SIG-M5 treated with dmso at 0.1 percent for 504 hours (cell line): Measurements from ENCODE around the gene ADPGK.
"Not testable (repeated sequence)": the region's sequence is repeated elsewhere in the genome, so short reads cannot be mapped to it uniquely, and the experiment has no call there.

Experiments used
- DNase-seq: peaks from one replicate; lab custom pipeline; 2025; ENCODE audit not compliant: unreplicated experiment; lab: John Stamatoyannopoulos, UW

The ADPGK gene

DNA sequence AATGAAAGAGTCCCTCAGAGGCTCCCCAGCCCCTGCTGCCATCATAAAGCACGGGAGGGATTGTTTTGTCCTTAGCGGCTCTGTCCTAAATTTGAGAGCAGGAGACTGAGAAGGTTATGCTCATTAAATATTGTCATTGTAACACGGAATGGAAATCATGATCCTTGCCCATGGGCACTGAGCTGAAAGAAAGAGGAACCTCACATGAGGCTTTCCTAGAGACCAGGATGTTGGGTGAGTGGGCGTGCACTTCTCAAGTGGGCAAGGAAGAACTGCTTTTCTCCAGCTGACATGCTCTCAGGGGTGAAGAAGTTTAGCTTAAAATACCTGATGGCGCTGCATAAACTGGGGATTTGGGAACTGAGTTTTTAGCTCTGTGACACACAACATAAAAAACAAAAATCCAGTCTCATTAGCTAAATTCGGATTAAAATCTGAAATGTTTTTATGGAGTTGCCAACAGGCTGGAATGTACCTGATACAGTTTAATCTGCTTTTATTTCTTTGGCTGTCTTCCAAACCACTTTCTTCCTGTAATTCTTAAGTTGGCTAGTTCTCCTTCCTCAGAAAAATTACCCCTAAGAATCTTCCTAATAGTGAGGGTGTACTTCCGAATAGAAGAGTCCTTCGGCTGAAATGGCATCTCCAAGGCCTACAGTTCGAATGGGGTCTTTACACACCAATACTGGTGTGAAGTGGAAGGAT, 31.7 kb downstream of the ADPGK start:
- no peak for DNase-seq

- no peak for DNase-seq
Measured at GRCh38 chr15:72749700-72750099, 33.9 kb downstream of the ADPGK start.

GRCh38 chr15:72740219-72740618, 43.3 kb downstream of the ADPGK start:
- DNase-seq, result no peak

DNA sequence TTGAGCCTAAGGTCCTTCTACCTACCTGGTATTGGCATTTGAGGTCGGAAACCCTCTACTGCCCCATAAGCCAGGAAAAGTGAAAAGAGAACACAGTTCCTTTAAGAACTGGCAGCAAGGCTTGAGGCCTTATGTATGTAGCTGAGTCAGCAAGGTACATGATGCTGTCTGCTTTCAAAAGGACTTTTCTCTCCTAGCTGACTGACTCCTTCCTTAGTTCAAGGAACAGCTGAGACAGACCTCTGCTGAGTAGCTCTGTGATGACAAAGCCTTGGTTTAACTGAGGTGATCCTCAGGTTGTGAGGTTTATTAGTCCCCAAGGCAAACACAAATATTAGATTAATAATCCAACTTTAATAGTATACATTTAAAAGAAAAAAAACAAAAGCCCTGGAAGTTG, 45.8 kb downstream of the ADPGK start:
- DNase-seq, result no peak

DNA sequence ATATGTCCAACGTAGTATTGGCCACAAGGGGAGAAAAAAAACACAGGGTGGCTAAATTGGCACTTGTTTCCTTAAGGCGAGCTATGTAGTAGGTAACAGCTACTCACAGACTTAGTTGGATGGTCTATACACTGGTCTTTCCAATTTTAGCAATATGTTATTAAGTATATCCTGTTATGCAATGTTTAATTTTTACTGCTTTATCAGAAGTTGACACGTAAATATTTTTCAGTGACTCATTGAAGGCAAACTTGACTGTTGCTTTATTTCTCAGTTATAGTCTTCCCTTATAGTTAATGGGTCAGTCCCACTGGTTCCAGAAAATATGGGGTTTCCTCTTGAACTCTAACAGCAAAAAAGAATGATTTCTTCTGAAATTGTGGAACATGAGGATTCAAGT, 46.5 kb downstream of the ADPGK start:
- DNase-seq, result no peak

GRCh38 chr15:72735111-72735510, 48.4 kb downstream of the ADPGK start:
- DNase-seq, result no peak

DNA sequence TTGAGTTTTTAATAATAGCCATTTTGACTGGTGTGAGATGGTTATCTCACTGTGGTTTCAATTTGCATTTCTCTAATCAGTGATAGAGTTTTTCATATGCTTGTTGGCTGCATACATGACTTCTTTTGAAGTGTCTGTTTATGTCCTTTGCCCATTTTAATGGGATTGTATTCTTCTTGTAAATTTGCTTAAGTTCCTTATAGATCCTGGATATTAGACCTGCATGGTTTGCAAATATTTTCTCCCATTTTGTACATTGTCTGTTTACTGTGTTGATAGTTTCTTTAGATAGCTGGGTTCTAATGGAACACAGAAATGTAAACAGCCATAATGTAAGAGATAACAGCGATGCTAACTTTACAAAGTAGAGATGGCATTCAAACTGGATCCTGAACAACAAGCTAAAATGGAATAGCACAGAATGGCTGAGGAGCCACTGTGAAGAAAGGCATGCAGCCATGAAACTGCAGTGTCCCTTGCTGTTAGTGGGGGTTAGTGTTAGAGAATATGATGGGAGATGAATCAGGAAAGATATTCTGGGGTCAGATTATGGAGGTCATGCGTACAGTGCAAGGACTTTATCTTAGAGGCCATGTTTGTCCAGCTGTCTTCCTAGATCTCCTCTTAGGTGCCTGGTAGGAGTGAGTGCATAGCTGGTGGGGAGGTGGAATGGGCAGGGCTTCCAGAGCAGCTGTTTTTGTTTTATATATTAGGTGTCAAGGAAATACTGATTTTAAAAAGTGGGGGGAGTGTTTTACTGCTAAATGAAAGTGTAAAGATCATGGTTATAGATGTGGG, 49.4 kb downstream of the ADPGK start:
- no peak for DNase-seq

GRCh38 chr15:72732516-72732915, 51.0 kb downstream of the ADPGK start:
- no peak for DNase-seq

- DNase-seq, result no peak
Measured at GRCh38 chr15:72732086-72732485, 51.5 kb downstream of the ADPGK start.

DNA sequence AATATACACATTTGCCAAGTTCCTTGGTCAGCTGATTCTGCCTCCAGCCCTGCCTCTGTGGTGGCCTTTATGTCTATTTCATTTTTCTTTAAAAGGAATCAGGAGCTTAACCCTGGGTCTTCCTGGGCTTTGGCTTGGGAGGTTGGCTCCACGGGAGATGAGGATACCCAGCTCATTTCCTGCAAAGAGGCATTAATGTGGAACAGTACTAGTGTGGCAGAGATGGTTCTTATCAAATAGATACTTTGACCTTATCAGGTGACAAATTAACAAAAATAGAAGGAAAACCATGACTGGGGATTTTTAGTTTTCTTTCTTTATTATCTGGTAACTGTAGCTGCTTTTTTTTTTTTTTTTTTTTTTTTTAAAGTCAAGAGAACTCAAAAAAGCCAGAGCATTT, 54.7 kb downstream of the ADPGK start:
- DNase-seq, result no peak

GRCh38 chr15:72728249-72728648, 55.3 kb downstream of the ADPGK start:
- DNase-seq, result not testable (repeated sequence)

DNA sequence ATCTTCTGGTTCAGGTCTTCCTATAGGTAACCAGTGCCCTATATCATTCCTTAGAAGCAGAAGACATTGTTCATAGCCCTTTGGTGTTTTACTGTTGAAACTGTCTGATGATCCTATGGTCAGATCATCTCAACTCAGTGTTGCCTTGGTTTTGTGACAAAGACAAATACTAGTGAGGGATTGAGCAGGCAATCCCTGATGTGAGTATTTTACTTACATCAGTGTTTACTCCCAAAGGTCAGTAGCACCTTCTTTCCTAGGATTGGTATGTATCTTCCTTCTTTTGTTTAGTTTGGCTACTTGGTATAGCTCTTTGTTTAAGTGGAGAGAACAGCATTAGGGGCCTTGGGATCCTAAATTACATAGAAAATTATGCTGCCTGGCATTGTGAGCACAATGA, 56.4 kb downstream of the ADPGK start:
- DNase-seq, result no peak

DNA sequence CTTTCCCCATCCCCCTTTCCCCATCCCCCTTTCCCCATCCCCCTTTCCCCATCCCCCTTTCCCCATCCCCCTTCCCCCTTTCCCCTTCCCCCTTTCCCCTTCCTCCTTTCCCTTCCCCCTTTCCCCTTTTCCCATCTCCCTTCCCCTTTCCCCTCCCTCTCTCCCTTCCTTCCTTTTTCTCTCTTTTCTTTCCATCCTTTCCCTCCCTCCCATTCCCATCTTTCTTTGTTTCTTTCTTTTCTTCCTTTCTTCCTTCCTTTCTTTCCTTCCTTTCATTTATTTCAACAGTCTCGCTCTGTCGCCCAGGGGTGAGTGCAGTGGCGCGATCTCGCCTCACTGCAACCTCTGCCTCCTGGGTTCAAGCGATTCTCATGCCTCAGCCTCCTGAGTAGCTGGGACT, 57.7 kb downstream of the ADPGK start:
- DNase-seq, result not testable (repeated sequence)

DNA sequence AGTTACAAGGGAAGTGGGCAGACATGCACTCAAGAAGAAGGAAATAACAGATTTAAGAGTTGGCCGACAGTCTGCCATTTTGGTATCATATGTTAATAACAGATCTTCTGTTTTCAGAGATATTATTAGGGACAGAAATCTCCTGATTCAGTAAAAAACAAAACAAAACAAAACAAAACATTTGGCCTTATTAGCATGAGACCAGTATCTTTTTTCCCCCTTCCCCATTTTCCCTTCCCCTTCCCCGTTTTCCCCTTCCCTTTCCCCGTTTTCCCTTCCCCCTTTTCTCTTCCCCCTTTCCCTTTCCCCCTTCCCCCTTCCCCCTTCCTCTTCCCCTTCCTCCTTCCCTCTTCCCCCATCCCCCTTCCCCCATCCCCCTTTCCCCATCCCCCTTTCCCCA, 58.1 kb downstream of the ADPGK start:
- DNase-seq, result no peak

DNA sequence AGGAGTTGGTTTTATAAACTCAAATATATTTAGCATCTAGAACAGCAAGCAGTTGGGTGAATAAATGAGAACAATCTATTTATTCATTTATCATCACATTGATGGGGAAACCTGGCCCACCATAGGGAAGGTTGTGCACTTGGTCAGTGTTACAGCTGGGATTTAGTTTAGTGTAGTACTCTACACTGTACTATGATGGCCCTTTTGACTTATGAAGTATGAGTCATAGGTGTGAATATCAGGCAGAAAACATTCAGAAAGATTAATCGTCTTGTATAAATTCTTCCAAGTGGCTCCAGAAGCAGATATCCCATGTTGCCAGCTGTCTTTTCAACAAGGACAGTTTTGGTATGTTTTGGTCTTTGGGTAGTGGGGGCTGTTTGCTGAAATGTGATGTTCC, 59.5 kb downstream of the ADPGK start:
- DNase-seq, result no peak

DNA sequence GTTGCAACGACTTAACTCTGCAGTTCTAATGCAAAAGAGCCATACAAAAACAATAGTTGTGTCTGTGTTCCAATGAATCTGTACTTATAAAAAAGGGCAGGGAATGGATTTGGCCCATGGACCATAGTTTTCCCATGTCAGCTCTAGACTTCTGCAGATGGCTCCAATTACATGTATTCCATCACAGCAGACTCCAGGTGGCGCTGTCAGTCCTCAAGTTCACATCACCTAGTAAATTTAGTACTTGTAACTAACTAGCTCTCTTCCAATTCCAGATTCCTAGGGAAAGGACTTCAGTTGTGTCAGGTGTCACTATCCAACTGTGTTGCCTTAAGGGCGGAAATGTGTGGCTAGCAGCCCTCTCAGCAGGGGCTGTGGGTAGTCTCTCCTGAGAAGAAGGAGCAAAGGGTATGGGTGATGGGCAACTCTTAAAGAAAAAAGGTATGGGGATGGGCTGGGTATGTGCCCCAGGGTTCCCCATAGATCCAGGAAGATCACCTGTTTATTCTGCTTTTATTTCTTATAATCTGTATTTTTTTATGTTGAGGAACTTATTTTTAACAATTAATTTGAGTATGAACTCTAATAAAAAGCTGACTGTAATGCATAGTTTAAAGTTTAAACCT, 61.4 kb downstream of the ADPGK start:
- peak; percentile 55 for DNase-seq

DNA sequence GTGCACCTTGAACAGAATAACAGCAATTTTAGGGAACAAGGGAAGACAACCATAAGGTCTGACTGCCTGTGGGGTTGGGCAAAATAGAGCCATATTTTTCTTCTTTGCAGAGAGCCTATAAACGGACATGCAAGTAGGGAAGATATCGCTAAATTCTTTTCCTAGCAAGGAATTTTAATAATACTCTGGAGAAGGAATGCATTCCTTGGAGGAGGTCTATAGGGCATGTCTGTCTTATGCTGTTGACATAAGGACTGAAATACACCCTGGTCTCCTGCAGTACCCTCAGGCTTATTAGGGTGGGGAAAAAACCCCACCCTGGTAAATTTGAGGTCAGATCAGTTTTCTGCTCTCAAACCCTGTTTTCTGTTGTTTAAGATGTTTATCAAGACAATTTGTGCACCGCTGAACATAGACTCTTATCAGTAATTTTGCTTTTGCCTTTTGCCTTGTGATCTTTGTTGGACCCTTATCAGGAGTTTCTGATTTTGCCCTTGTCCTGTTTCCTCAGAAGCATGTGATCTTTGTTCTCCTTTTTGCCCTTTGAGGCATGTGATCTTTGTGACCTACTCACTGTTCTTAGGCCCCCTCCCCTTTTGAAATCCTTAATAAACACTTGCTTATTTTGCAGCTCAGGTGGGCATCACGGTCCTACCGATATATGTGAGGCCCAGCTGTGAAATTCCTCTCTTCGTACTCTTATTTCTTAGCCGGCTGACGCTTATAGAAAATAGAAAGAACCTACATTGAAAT, 74.8 kb downstream of the ADPGK start:
- DNase-seq, result not testable (repeated sequence)

- DNase-seq, result no peak
Measured at GRCh38 chr15:72706266-72706665, 77.3 kb downstream of the ADPGK start.
